Measurements from ENCODE around the gene SOHLH1.

Gene SOHLH1

GRCh38 chr9:135726138-135726853, 27.0 kb upstream of the SOHLH1 start (continued):
- no peak for TF ChIP-seq ZNF558 (tag by site-specific recombination; IDR thresholded peaks at IDR 0.05)
- TF ChIP-seq SP2 (tag by site-specific recombination; IDR thresholded peaks at IDR 0.05) = no peak
- TF ChIP-seq TSHZ1 (tag by site-specific recombination; IDR thresholded peaks at IDR 0.05; ENCODE audit: borderline replicate concordance) = no peak
- TF ChIP-seq MYNN (tag by site-specific recombination; IDR thresholded peaks at IDR 0.05; ENCODE audit: borderline replicate concordance) = no peak
- TF ChIP-seq ZSCAN5A (tag by site-specific recombination; IDR thresholded peaks at IDR 0.05) = no peak
- TF ChIP-seq ZSCAN23 (tag by site-specific recombination; IDR thresholded peaks at IDR 0.05) = no peak
- no peak for TF ChIP-seq ZNF2 (tag by site-specific recombination; IDR thresholded peaks at IDR 0.05)

GRCh38 chr9:135724186-135724787, 25.0 kb upstream of the SOHLH1 start:
- CTCF ChIA-PET = no interaction called here
- Histone ChIP-seq H3K9me3 (ENCODE audit: control insufficient read depth, insufficient read depth, low read depth, low read length) (no peaks in the 10 kb centered on the region), H3K4me1 (ENCODE audit: control insufficient read depth, insufficient read depth, low read length) (no peaks in the 10 kb centered on the region), H3K4me3 (ENCODE audit: low read depth, low read length) (no peak overlapping the region), H3K27ac (ENCODE audit: extremely low read depth, low read depth, low read length) (no peak overlapping the region), H3K36me3 (ENCODE audit: control insufficient read depth in 2 of 2, insufficient read depth in 1 of 2, low read length in 2 of 2) (no peaks in the 10 kb centered on the region)
- POLR2A ChIA-PET = no interaction called here
- peak; percentile 75 for TF ChIP-seq GLIS1 (tag by site-specific recombination; IDR thresholded peaks at IDR 0.05)
- TF ChIP-seq ZNF560 (tag by site-specific recombination; IDR thresholded peaks at IDR 0.05; ENCODE audit: borderline replicate concordance) = no peak

GRCh38 chr9:135722365-135722764, 23.1 kb upstream of the SOHLH1 start:
- H3K4me3 ChIP-seq (ENCODE audit: low read depth, low read length) = no peak overlapping the region
- no peaks in the 10 kb centered on the region for H3K36me3 ChIP-seq (ENCODE audit: control insufficient read depth in 2 of 2, insufficient read depth in 1 of 2, low read length in 2 of 2)
- no peak overlapping the region for H3K27ac ChIP-seq (ENCODE audit: extremely low read depth, low read depth, low read length)
- POLR2A ChIA-PET = no interaction called here
- CTCF ChIA-PET = no interaction called here
- TF ChIP-seq ZNF600 (tag by site-specific recombination; IDR thresholded peaks at IDR 0.05) (peak; percentile 37; the same call in 1 of the 2 replicates), ZNF133 (tag by site-specific recombination; IDR thresholded peaks at IDR 0.05) (no peak), ZNF404 (tag by site-specific recombination; IDR thresholded peaks at IDR 0.05) (no peak), OVOL3 (tag by site-specific recombination; IDR thresholded peaks at IDR 0.05) (no peak)
- H3K9me3 ChIP-seq (ENCODE audit: control insufficient read depth, insufficient read depth, low read depth, low read length) = no peaks in the 10 kb centered on the region
- H3K4me1 ChIP-seq (ENCODE audit: control insufficient read depth, insufficient read depth, low read length) = no peaks in the 10 kb centered on the region

- Histone ChIP-seq H3K36me3 (ENCODE audit: control insufficient read depth in 2 of 2, insufficient read depth in 1 of 2, low read length in 2 of 2) (no peaks in the 10 kb centered on the region), H3K4me1 (ENCODE audit: control insufficient read depth, insufficient read depth, low read length) (no peaks in the 10 kb centered on the region), H3K27ac (ENCODE audit: extremely low read depth, low read depth, low read length) (no peak overlapping the region), H3K4me3 (ENCODE audit: low read depth, low read length) (no peak overlapping the region), H3K9me3 (ENCODE audit: control insufficient read depth, insufficient read depth, low read depth, low read length) (no peaks in the 10 kb centered on the region)
- ChIA-PET CTCF (no interaction called here), POLR2A (no interaction called here)
- TF ChIP-seq KLF9 (tag by site-specific recombination; IDR thresholded peaks at IDR 0.05; ENCODE audit: low read depth) = no peak
- no peak for TF ChIP-seq KLF10 (tag by site-specific recombination; IDR thresholded peaks at IDR 0.05)
- TF ChIP-seq PRDM6 (tag by site-specific recombination; IDR thresholded peaks at IDR 0.05) = no peak
- TF ChIP-seq ZNF174 (tag by site-specific recombination; IDR thresholded peaks at IDR 0.05) = no peak
- TF ChIP-seq ZNF280D (tag by site-specific recombination; IDR thresholded peaks at IDR 0.05) = no peak
- TF ChIP-seq ZNF274 (IDR thresholded peaks at IDR 0.05; ENCODE audit: low read length) = no peak
- no peak for TF ChIP-seq ZNF274 (tag by site-specific recombination; IDR thresholded peaks at IDR 0.05; ENCODE audit: borderline replicate concordance)
These were observed 20.2 kb upstream of the SOHLH1 start for GRCh38 chr9:135719472-135719871.
